Stimulated activated CD4-positive, alpha-beta T cell treated with anti-CD3 and anti-CD28 coated beads, TNF-alpha, amount 100 ng/mL, for 24 hours (primary cell): ENCODE results near the gene NKAIN2.
"Not testable (repeated sequence)": the region's sequence is repeated elsewhere in the genome, so short reads cannot be mapped to it uniquely, and the experiment has no call there.

Experiments
- DNase-seq, 3 experiments: peaks; one replicate each; pipeline ENCODE4 v3.0.0-alpha.2; 2020; ENCODE audit warnings: low read depth in 3 of 3

The NKAIN2 gene

DNA sequence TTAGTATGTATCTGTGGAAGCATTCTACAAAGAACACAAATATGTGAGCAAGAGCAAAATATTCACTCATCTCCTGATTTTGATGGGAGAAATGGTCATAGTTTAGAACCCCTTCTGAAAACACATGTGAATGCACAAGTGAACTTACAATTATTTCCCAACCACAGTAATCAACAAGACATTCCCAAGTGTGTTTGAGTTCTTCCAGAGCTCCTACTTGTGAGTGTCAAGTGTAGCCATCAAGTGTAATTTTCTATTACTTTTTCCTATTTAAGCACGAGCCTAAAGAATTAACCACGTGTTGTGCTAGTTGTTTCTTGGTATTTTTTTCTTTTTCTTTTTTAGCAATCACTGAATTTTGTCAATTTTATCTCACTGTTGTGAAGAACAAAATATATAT, 402.3 kb downstream of the NKAIN2 start:
- no peak for DNase-seq

DNA sequence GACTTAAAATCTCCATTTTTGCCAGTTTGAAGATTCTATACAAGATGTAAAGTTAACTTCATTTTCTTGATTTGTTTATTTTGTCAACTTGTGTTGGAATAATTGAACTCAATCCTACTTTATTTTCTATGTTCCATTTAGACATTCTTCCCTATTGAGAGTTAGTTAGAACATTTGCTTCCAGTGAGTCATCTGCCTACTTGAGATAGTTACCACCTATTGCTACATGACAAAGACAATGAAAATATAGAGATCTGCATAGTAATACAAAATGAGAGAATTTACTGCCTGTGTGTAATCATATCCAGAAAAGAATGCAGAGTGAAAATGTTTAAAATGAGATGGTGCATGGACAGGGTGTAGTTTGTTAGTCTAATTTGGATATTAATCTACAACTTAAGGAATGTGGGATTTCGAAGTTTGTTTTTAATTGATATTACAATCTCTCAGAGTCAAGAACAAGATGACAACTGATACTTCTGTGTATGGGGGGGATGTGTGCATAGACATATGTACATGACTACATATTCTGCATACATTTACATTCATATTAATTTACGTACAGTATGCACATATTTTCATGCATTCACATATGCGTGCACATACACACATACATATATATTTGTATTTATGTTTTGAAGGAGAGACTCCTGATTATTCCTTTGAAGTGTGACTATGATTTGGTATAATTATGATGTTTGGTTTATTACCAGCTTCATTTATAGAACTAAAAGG, 420.1 kb downstream of the NKAIN2 start:
- no peak for DNase-seq

- no peak for DNase-seq
These were observed 422.7 kb downstream of the NKAIN2 start for GRCh38 chr6:124226396-124226795.

DNA sequence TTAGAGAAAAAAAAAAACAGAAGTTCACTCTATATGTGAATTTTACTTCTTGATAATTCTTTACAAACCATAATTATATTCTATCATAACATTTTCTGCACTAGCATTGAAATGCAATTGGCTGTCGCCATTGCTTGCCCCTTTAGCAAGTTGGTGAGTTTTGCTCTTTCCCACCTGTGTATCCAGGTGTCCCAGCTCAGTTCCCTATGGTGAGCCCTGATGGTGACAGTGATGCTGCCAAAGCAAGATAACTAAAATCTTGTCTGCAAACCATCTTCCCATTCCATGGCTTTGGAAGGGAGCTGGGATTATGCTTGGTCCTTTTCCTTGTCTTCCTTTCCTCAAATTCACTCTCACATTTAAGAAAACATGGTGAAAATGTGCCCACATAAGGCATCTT, 429.6 kb downstream of the NKAIN2 start:
- DNase-seq = no peak

DNA sequence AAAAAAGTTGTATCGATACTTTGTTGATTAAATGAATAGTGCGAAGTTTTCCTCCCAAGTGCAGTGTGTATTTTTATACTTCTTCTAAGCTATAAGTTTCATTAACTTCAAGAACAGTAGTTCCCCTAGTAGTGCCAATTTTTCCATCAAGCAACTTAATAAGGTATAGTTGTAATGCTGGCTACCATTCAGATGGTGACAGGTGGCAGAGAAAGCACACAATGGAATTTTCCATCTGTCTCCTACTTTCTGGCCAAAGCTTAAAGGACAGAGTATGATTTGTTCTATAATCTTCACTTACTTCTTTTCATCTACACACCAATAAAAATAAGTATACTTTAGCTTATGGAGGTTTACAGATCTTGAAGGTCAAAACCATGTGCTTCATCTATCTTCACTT, 431.1 kb downstream of the NKAIN2 start:
- no peak for DNase-seq

- no peak for DNase-seq
These were observed 434.2 kb downstream of the NKAIN2 start for GRCh38 chr6:124237911-124238310.

- DNase-seq = not testable (repeated sequence)
These were observed 434.7 kb downstream of the NKAIN2 start for GRCh38 chr6:124238408-124238807.

- no peak for DNase-seq
These were observed 451.4 kb downstream of the NKAIN2 start for GRCh38 chr6:124254941-124255685.

DNA sequence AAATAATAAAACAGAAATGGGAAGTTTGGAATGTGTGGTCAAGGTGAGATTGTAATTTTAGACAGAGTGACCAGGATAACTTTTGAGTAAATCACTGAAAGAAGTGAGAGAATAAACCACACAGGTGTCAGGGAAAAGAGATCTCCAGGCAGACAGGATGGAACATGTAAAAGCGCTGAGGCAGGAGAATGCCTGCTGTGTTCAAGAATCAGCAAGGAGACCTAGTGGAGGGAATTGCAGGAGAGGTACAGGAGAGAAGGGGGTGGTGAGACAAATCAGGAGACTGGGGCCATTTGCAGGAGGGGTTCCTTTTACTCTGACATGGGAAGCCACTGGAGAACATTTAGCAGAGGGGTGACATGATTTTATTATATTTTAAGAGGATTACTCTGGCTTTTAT, 456.7 kb downstream of the NKAIN2 start:
- DNase-seq = no peak

GRCh38 chr6:124269733-124270132, 466.1 kb downstream of the NKAIN2 start:
- no peak for DNase-seq

DNA sequence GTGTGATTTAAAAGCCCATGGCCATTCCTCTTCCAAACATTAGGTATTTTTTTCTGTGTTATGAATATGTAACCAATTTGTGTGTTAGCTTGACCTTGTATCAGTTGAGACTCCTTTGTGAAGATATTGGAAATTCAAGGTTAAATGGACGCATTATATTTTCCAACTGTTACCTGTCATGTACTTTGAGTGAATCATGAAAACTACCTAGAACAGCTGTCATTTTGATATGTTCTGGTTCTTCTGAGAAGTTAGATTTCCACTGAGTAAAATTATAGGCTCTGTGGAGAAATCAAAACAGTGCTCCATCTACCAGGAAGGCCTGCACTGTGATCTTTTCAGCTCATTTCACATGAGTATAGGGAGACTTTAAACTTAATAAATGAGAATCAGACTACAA, 470.0 kb downstream of the NKAIN2 start:
- DNase-seq = no peak

- no peak for DNase-seq
These were observed 478.9 kb downstream of the NKAIN2 start for GRCh38 chr6:124282541-124282940.

DNA sequence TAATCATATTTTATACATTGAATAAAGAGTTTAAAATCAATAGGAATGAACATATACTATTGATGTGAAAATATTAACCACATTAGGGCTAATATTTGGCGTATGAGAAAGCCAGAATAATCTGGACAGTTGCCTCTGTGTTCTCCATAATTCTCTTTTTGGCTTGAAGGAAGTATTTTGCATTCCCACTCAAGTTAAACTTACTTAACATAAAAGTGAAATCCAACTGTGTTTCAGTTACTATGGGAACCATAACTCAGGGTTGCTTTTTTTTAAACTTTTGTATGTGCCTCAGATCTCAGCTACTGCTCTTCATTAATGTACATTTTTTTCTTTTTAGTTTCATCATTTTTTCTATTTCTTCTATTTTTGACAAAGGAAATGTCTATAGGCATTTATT, 479.8 kb downstream of the NKAIN2 start:
- DNase-seq = no peak

- no peak for DNase-seq
These were observed 481.5 kb downstream of the NKAIN2 start for GRCh38 chr6:124285146-124285545.

DNA sequence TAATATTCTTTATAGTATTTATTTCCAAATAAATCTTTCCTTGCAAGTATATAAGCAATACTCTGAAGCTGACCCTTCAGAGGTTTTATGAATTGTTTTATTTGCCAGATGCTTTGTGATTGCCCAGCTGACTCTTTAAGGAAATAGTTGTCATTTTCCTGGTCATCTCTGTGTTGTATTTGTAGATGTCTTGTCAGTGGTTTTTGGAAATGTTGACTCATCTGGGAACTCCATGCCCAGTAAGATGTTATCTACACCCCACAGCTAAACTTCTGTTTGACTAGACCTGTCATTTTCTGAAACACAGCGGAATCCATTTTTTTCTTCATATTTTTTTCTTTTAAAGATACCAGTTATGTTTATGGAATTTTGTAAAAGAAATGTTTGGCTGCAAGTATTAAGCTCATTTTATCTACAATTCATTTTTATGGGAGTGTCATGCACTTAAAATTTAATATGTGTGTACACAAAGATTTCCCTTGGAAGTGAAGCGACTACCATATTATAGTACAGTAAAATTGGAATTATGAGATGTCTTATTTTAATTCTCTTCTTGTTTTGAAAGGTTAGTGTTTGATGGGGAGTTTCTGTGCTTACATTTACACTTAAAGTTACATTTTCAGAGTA, 491.0 kb downstream of the NKAIN2 start:
- no peak for DNase-seq

DNA sequence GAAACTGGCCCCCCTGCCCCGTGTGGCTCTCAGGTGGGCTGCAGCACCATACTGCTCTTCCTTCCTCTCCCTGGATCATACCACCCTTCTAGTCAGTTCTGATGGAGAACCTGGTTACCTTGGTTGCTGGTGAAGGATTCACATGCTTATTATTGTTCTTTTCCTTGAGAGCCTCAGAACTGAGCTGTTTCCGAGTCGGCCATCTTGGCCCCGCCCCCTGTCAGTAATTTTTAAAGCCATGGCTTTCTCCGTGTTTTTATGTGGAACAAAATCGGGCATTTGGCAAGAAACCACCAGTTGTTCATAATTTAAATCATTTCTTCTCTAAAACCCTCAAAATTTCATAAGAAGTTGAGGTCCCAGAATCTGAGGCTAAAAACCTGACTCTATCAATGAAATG, 493.8 kb downstream of the NKAIN2 start:
- no peak for DNase-seq

- no peak for DNase-seq
These were observed 495.1 kb downstream of the NKAIN2 start for GRCh38 chr6:124298730-124299129.

DNA sequence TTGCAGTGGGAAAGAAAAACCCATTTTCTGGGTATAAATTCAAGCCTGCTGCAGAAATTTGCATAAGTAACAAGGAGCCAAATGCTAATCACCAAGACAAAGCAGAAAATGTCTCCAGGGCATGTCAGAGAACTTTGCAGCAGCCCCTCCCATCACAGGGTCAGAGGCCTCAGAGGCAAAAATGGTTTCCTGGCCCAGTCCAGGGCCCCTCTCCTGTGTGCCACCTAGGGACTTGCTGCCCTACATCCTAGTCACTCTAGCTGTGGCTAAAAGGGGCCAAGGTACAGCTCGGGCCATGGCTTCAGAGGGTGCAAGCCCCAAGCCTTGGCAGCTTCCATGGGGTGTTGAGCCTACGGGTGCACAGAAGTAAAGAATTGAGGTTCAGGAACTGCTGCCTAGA, 497.2 kb downstream of the NKAIN2 start:
- not testable (repeated sequence) for DNase-seq

- no peak for DNase-seq
These were observed 500.3 kb downstream of the NKAIN2 start for GRCh38 chr6:124303971-124304370.

GRCh38 chr6:124310139-124310538, 506.5 kb downstream of the NKAIN2 start:
- DNase-seq = no peak

GRCh38 chr6:124319410-124319809, 515.7 kb downstream of the NKAIN2 start:
- no peak for DNase-seq

DNA sequence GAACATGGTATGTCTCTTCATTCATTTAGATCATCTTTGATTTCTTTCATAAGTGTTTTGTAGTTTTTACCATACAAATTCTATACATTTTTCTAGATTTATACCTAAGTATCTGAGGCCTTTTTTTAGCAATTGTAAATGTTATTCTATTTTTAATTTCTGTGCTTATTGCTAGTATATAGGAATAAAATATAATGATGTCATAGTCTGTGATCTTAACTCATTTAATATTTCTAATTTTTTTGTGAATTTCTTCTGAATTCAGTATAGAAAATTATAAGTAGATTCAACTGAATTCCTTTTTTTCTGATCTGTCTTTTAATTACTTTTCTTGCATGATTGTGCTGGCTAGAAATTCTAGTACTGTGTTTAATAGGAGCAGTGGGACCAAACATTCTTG, 520.6 kb downstream of the NKAIN2 start:
- DNase-seq = no peak

GRCh38 chr6:124330197-124330596, 526.5 kb downstream of the NKAIN2 start:
- DNase-seq = no peak
